Measurements from ENCODE around the gene IL36B. TPM values are rescaled to one million over a fixed set of nuclear protein-coding genes. Genes with fewer than 3 reads are reported as not detected.

IL36B gene
- total RNA-seq, 1 experiment from 2014 or later: not detected

DNA sequence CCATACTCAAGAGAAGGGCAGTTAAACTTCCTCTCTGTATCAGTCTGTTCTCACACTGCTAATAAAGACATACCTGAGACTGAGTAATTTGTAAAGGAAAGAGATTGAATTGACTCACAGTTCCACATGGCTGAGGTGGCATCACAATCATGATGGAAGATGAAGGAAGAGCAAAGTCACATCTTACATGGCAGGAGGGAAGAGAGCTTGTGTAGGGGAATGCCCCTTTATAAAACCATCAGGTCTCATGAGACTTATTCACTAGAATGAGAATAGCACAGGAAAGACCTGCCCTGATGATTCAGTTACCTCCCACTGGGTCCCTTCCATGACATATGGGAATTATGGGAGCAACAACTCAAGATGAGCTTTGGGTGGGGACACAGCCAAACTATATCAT, 1.4 kb upstream of the IL36B start:
- no TSS peak for BruUV-seq (replicated peaks)
- Histone ChIP-seq H3K4me1 (replicated peaks; ENCODE audit: insufficient read depth) (peaks cover 13% of the 10 kb centered on the region), H3F3A (ENCODE audit: insufficient read depth, low read depth) (peaks cover 7% of the 10 kb centered on the region; the same call in 1 of the 2 replicates), H3K9me3 (ENCODE audit: insufficient read depth, low read depth) (peaks cover 20% of the 10 kb centered on the region), H2AFZ (no peak overlapping the region), H3K36me3 (ENCODE audit: low read depth) (no peaks in the 10 kb centered on the region), H3K9me2 (ENCODE audit: insufficient read depth) (no peaks in the 10 kb centered on the region), H3K27ac (no peak overlapping the region), H4K20me1 (ENCODE audit: insufficient read depth) (no peaks in the 10 kb centered on the region), H3K27me3 (ENCODE audit: insufficient read depth, low read depth) (no peaks in the 10 kb centered on the region), H3K4me3 (no peak overlapping the region), H3K4me2 (no peak overlapping the region), H3K79me2 (ENCODE audit: low read depth) (no peaks in the 10 kb centered on the region)
- TF ChIP-seq CTCF (conservative IDR thresholded peaks at IDR 0.05) (no peak), EZH2 (IDR thresholded peaks at IDR 0.05; ENCODE audit: low read depth) (no peak)
- CTCF ChIA-PET: no interaction called here
- DNase-seq: no peak
- intact Hi-C loops (cut with micrococcal nuclease; ENCODE audit: unreplicated experiment): no loop called here
- POLR2A ChIA-PET (ENCODE audit: unreplicated experiment): no interaction called here

- Histone ChIP-seq H4K20me1 (ENCODE audit: insufficient read depth) (no peaks in the 10 kb centered on the region), H3K4me2 (no peak overlapping the region), H3K9me3 (ENCODE audit: insufficient read depth, low read depth) (peaks cover 20% of the 10 kb centered on the region), H3K4me1 (replicated peaks; ENCODE audit: insufficient read depth) (peaks cover 9% of the 10 kb centered on the region), H3K4me3 (no peak overlapping the region), H2AFZ (no peak overlapping the region), H3K79me2 (ENCODE audit: low read depth) (no peaks in the 10 kb centered on the region), H3K27me3 (ENCODE audit: insufficient read depth, low read depth) (no peaks in the 10 kb centered on the region), H3K9me2 (ENCODE audit: insufficient read depth) (no peaks in the 10 kb centered on the region), H3K36me3 (ENCODE audit: low read depth) (no peaks in the 10 kb centered on the region), H3F3A (ENCODE audit: insufficient read depth, low read depth) (peaks cover 5% of the 10 kb centered on the region; the same call in 1 of the 2 replicates), H3K27ac (no peak overlapping the region)
- POLR2A ChIA-PET (ENCODE audit: unreplicated experiment): no interaction called here
- CTCF ChIA-PET: no interaction called here
- no peak for TF ChIP-seq EZH2 (IDR thresholded peaks at IDR 0.05; ENCODE audit: low read depth)
- no peak for TF ChIP-seq CTCF (conservative IDR thresholded peaks at IDR 0.05)
- DNase-seq: no peak
- BruUV-seq (replicated peaks): no TSS peak
- intact Hi-C loops (cut with micrococcal nuclease; ENCODE audit: unreplicated experiment): no loop called here
These were observed 999 bp upstream of the IL36B start for GRCh38 chr2:113053666-113054065.

GRCh38 chr2:113050921-113051895, 1.5 kb downstream of the IL36B start:
- Histone ChIP-seq H3K27me3 (ENCODE audit: insufficient read depth, low read depth) (no peaks in the 10 kb centered on the region), H3K4me3 (no peak overlapping the region), H3K4me2 (no peak overlapping the region), H3K9me3 (ENCODE audit: insufficient read depth, low read depth) (peaks cover 15% of the 10 kb centered on the region; the same call in 1 of the 2 replicates), H3K79me2 (ENCODE audit: low read depth) (no peaks in the 10 kb centered on the region), H3K27ac (no peak overlapping the region), H4K20me1 (ENCODE audit: insufficient read depth) (no peaks in the 10 kb centered on the region), H3F3A (ENCODE audit: insufficient read depth, low read depth) (no peaks in the 10 kb centered on the region), H3K36me3 (ENCODE audit: low read depth) (no peaks in the 10 kb centered on the region), H3K4me1 (replicated peaks; ENCODE audit: insufficient read depth) (no peaks in the 10 kb centered on the region), H2AFZ (no peak overlapping the region), H3K9me2 (ENCODE audit: insufficient read depth) (no peaks in the 10 kb centered on the region)
- intact Hi-C loops (cut with micrococcal nuclease; ENCODE audit: unreplicated experiment): no loop called here
- POLR2A ChIA-PET (ENCODE audit: unreplicated experiment): no interaction called here
- no peak for DNase-seq
- CTCF ChIA-PET: no interaction called here
- no TSS peak for BruUV-seq (replicated peaks)
- TF ChIP-seq EZH2 (IDR thresholded peaks at IDR 0.05; ENCODE audit: low read depth) (no peak), CTCF (conservative IDR thresholded peaks at IDR 0.05) (no peak)
